Psoas muscle (tissue), 8 donors: ENCODE measurements around the gene USF3. TPM values are rescaled to one million over a fixed set of nuclear protein-coding genes. Genes with fewer than 3 reads are reported as not detected.

Experiments used
- ATAC-seq, 4 donors: fragments of 200-7000 bp; cut with Tn5 transposase; one replicate each; pipeline ENCODE4 v1.9.1; 2020; ENCODE audit warnings: moderate library complexity in 3 of 4, mild to moderate bottlenecking in 2 of 4
- DNase-seq, 2 donors: peaks; one replicate each; pipeline ENCODE4 v3.0.0-alpha.2; 2020
- H3K27ac ChIP-seq: fragments of 200-600 bp; one replicate; pipeline ENCODE4 v1.8.0; 2022
- H3K27me3 ChIP-seq, 3 donors: fragments of 200-600 bp in 1 of 3; one replicate each; pipeline versions ENCODE4 v1.6.1 to v1.8.0; 2013 to 2022; ENCODE audit warnings: low read length in 2 of 3, mild to moderate bottlenecking in 2 of 3, moderate library complexity in 1 of 3; ENCODE audit not compliant: insufficient read depth in 3 of 3
- H3K36me3 ChIP-seq, 2 donors: fragments of 200-600 bp in 1 of 2; one replicate each; pipeline versions ENCODE4 v1.6.1 to v1.8.0; 2013 to 2022; ENCODE audit warnings: low read depth in 1 of 2, mild to moderate bottlenecking in 1 of 2, moderate library complexity in 1 of 2; ENCODE audit not compliant: insufficient read depth in 1 of 2
- H3K4me1 ChIP-seq: fragments of 200-600 bp; one replicate; pipeline ENCODE4 v1.8.0; 2022
- H3K4me3 ChIP-seq: fragments of 200-600 bp; one replicate; pipeline ENCODE4 v1.8.0; 2022; ENCODE audit warnings: mild to moderate bottlenecking
- H3K9me3 ChIP-seq: fragments of 200-600 bp; one replicate; pipeline ENCODE4 v1.8.0; 2022
- CTCF ChIP-seq: fragments of 200-600 bp; IDR thresholded peaks from one replicate; pipeline ENCODE4 v1.8.0; 2022; ENCODE audit warnings: antibody characterized with exemption
- WGBS, 3 donors: extraction: QIAGEN DNeasy Blood & Tissue Kit; methylation state at CpG; one replicate each; pipeline versions ENCODE4 v1.1.6 to v1.1.7; 2013; 5-methylcytosine and 5-hydroxymethylcytosine counted together
- intact Hi-C, 2 donors: fragments of 100-400 bp; cut with DNase I; formaldehyde crosslinking; loops; one replicate each; pipeline versions ENCODE4 v1.11.0 to v1.14.2; 2022
- polyA plus RNA-seq, 3 donors: library from polyadenylated mRNA; stranded (reverse); fragments of 200-250 nt; gene quantifications; one replicate each; pipeline ENCODE4 v1.2.3, GENCODE V29; 2013
- total RNA-seq, 4 donors: library from RNA; stranded (reverse); fragmentation: NEBNext Ultra II Directional in 2 of 4; extraction: Animal tissue kit (Norgen Biotek cat#: 25700) in 2 of 4; gene quantifications; one replicate each; pipeline versions ENCODE4 v1.2.1 to v1.2.4, GENCODE V29; 2021 to 2023
- donor health status: healthy with polysubstance abuse.
- donor health status: DM: no; HTN: no; CAD: no; lungs with moderate emphysema.
- donor health status: Bipolar disorder and iron deficiency.
- donor health status: healthy.
- donor health status: DM: yes; HTN: yes; CAD: no.
- donor health status: DM: no; HTN: no; CAD: no.
- donor health status: DM: no; HTN: no; CAD: no.
- donor health status: DM: yes; HTN: yes; CAD: no.

USF3 gene
- total and polyA plus RNA-seq, 7 donors, result 6.3 to 35.4 (median 20.4) TPM

GRCh38 chr3:113696658-113697499 is 437 bp upstream of the USF3 start:
- peak overlapping the region; percentile 81 for H3K4me3 ChIP-seq
- DNase-seq (peak; percentile 99), ATAC-seq (peak; percentile 91 to 97 (median 96))
- H3K27me3 ChIP-seq, result no peaks in the 10 kb centered on the region
- H3K4me1 ChIP-seq, result peaks cover 43% of the 10 kb centered on the region
- peak overlapping the region; percentile 99 for H3K27ac ChIP-seq
- 1% methylated on average over 33 to 38 of the region's 38 CpGs for WGBS, 3 donors
- intact Hi-C loops, result loop anchor here (2.0 to 5.0 kb wide), 3 partner anchors 36 to 48 kb away; no protein-coding TSS in a partner anchor
- no peak for TF ChIP-seq CTCF
- H3K36me3 ChIP-seq, result no peaks in the 10 kb centered on the region
- no peaks in the 10 kb centered on the region for H3K9me3 ChIP-seq

- DNase-seq (no peak), ATAC-seq (no peak)
- Histone ChIP-seq H3K27ac (peak overlapping the region; percentile 99), H3K4me3 (peak overlapping the region; percentile 81), H3K36me3 (no peaks in the 10 kb centered on the region), H3K9me3 (no peaks in the 10 kb centered on the region), H3K27me3 (no peaks in the 10 kb centered on the region), H3K4me1 (peaks cover 58% of the 10 kb centered on the region)
- TF ChIP-seq CTCF, result no peak
- 9 to 13% (median 12%) methylated on average over 8 of the region's 8 CpGs for WGBS, 3 donors
- intact Hi-C loops, result loop anchor here in 1 of 2 donors (5.0 kb wide), 1 partner anchor 47 kb away; no protein-coding TSS in a partner anchor
These were observed 1.0 kb downstream of the USF3 start for GRCh38 chr3:113695431-113695785.

DNA sequence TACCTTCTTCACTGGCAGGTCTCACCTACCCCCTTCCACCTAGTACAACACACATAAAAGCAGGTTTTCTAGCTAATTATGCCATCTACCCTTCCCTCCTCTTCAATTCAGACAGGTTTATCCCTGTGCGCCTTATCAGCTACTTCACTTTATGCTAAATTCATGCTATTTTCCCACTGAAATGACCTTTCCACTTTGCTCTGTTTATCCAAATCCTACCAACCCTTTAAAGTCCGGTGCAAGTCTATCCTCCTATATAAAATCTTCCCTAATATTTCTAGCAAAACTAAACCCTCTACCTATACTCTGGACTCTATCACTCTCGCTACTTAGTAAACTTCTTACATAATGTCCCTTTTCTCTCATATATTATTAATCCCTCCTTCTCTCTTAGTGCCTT is 6.0 kb downstream of the USF3 start:
- intact Hi-C loops, result no loop called here
- Histone ChIP-seq H3K27me3 (no peaks in the 10 kb centered on the region), H3K36me3 (peaks cover 0 to 7% of the 10 kb centered on the region in 2 donors), H3K27ac (no peak overlapping the region), H3K4me3 (no peak overlapping the region), H3K4me1 (peaks cover 70% of the 10 kb centered on the region), H3K9me3 (no peaks in the 10 kb centered on the region)
- TF ChIP-seq CTCF, result no peak
- WGBS, 3 donors, result 97 to 100% (median 99%) methylated on average over 3 of the region's 3 CpGs
- no peak for ATAC-seq
- no peak for DNase-seq

GRCh38 chr3:113685956-113686721 is 10.3 kb downstream of the USF3 start:
- peaks cover 9% of the 10 kb centered on the region for H3K9me3 ChIP-seq
- H3K4me1 ChIP-seq, result peaks cover 39% of the 10 kb centered on the region
- peak; percentile 76 to 90 (median 89) for ATAC-seq
- WGBS, 3 donors, result 24 to 34% (median 27%) methylated on average over 2 of the region's 2 CpGs
- peaks cover 0 to 7% of the 10 kb centered on the region in 2 donors for H3K36me3 ChIP-seq
- H3K4me3 ChIP-seq, result peak overlapping the region; percentile 18
- TF ChIP-seq CTCF, result no peak
- intact Hi-C loops, result no loop called here
- peak overlapping the region; percentile 69 for H3K27ac ChIP-seq
- H3K27me3 ChIP-seq, result no peaks in the 10 kb centered on the region
- DNase-seq, result no peak
